DOHH2 (cell line): ENCODE measurements around the gene ADAMTS9.

Experiments used
- H3F3A ChIP-seq: fragments of 200-600 bp; sonication (generic), shearing (Covaris generic); 2 replicates; pipeline ENCODE4 v1.6.0; 2016; ENCODE audit warnings: antibody characterized with exemption, mild to moderate bottlenecking; ENCODE audit not compliant: control insufficient read depth, insufficient read depth
- H3K27ac ChIP-seq: fragments of 200-600 bp; sonication (generic); 2 replicates; pipeline ENCODE4 v1.5.1; 2014; ENCODE audit warnings: low read depth, mild to moderate bottlenecking, low read length, moderate library complexity
- H3K27me3 ChIP-seq: fragments of 200-600 bp; sonication (generic); 2 replicates; pipeline ENCODE4 v1.6.1; 2014; ENCODE audit warnings: mild to moderate bottlenecking, low read length, mixed read lengths; ENCODE audit not compliant: control insufficient read depth
- H3K36me3 ChIP-seq: fragments of 200-600 bp; sonication (generic); 2 replicates; pipeline ENCODE4 v1.6.1; 2014; ENCODE audit warnings: mild to moderate bottlenecking, low read length, moderate library complexity, mixed read lengths; ENCODE audit not compliant: control insufficient read depth
- H3K4me1 ChIP-seq: fragments of 200-600 bp; sonication (generic); 2 replicates; pipeline ENCODE4 v1.6.1; 2014; ENCODE audit warnings: mild to moderate bottlenecking, low read length, mixed read lengths; ENCODE audit not compliant: control insufficient read depth
- H3K4me2 ChIP-seq: fragments of 200-600 bp; sonication (generic); 2 replicates; pipeline ENCODE4 v1.6.0; 2014; ENCODE audit warnings: mild to moderate bottlenecking, low read length, moderate library complexity
- H3K4me3 ChIP-seq: fragments of 200-600 bp; sonication (generic); 2 replicates; pipeline ENCODE4 v1.5.1; 2014; ENCODE audit warnings: mild to moderate bottlenecking, low read length, mixed read lengths
- H3K79me2 ChIP-seq: fragments of 200-600 bp; sonication (generic); 2 replicates; pipeline ENCODE4 v1.6.1; 2014; ENCODE audit warnings: mild to moderate bottlenecking, low read length, mixed read lengths; ENCODE audit not compliant: control insufficient read depth
- H3K9me2 ChIP-seq: fragments of 200-600 bp; sonication (generic); replicated peaks from 2 replicates; pipeline ENCODE4 v1.6.1; 2014; ENCODE audit warnings: mild to moderate bottlenecking, low read length, mixed read lengths; ENCODE audit not compliant: control insufficient read depth
- H3K9me3 ChIP-seq: fragments of 200-600 bp; sonication (generic); 2 replicates; pipeline ENCODE4 v1.6.1; 2014; ENCODE audit warnings: antibody characterized with exemption, low read length, mixed read lengths; ENCODE audit not compliant: control insufficient read depth, insufficient read depth
- H4K20me1 ChIP-seq: fragments of 200-600 bp; sonication (generic); 2 replicates; pipeline ENCODE4 v1.6.0; 2014; ENCODE audit warnings: low read depth, mild to moderate bottlenecking, antibody characterized with exemption, low read length, moderate library complexity; ENCODE audit not compliant: control insufficient read depth, insufficient read depth
- EZH2phosphoT487 ChIP-seq: fragments of 200-600 bp; sonication (generic); IDR thresholded peaks from 2 replicates; pipeline ENCODE4 v1.6.1; 2017; ENCODE audit warnings: borderline replicate concordance, mild to moderate bottlenecking, antibody characterized with exemption, low read length, moderate library complexity, mixed read lengths
- TF ChIP-seq, protein P1 (sequence below): fragments of 200-600 bp; sonication (generic); IDR thresholded peaks from one replicate; pipeline ENCODE4 v1.5.1; 2014; ENCODE audit warnings: antibody characterized with exemption, mild to moderate bottlenecking, low read depth, low read length; ENCODE audit not compliant: poor library complexity, severe bottlenecking

Gene ADAMTS9

DNA sequence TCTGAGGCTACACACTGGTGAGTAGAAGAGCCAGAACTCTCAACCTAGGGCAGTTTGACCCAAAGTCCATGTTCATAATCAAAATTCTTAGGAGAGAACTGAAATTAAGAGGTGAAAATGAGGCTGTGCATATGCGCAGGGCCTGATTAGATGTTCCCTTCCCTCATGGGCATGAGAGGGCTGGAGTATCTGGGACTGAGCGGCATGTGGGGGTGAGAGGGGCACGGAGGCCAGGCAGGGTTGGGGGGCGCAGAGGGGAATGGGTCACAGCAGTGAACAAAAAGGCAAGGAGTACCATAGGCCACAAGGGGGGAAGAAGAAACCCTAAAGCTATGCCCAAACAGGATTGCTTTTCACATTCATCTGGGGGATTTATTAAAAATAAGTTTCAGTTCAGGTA lies 31.3 kb downstream of the ADAMTS9 start:
- no peaks in the 10 kb centered on the region for H3K9me2 ChIP-seq
- H3K27me3 ChIP-seq = no peaks in the 10 kb centered on the region
- no peaks in the 10 kb centered on the region for H4K20me1 ChIP-seq
- H3K4me2 ChIP-seq = no peak overlapping the region
- H3K4me3 ChIP-seq = no peak overlapping the region
- no peak for TF ChIP-seq EZH2phosphoT487
- TF ChIP-seq, protein P1, sequence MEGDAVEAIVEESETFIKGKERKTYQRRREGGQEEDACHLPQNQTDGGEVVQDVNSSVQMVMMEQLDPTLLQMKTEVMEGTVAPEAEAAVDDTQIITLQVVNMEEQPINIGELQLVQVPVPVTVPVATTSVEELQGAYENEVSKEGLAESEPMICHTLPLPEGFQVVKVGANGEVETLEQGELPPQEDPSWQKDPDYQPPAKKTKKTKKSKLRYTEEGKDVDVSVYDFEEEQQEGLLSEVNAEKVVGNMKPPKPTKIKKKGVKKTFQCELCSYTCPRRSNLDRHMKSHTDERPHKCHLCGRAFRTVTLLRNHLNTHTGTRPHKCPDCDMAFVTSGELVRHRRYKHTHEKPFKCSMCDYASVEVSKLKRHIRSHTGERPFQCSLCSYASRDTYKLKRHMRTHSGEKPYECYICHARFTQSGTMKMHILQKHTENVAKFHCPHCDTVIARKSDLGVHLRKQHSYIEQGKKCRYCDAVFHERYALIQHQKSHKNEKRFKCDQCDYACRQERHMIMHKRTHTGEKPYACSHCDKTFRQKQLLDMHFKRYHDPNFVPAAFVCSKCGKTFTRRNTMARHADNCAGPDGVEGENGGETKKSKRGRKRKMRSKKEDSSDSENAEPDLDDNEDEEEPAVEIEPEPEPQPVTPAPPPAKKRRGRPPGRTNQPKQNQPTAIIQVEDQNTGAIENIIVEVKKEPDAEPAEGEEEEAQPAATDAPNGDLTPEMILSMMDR = no peak
- no peaks in the 10 kb centered on the region for H3K79me2 ChIP-seq
- no peak overlapping the region for H3K27ac ChIP-seq
- H3K4me1 ChIP-seq = no peaks in the 10 kb centered on the region
- no peaks in the 10 kb centered on the region for H3K36me3 ChIP-seq
- no peaks in the 10 kb centered on the region for H3K9me3 ChIP-seq
- H3F3A ChIP-seq = no peaks in the 10 kb centered on the region

DNA sequence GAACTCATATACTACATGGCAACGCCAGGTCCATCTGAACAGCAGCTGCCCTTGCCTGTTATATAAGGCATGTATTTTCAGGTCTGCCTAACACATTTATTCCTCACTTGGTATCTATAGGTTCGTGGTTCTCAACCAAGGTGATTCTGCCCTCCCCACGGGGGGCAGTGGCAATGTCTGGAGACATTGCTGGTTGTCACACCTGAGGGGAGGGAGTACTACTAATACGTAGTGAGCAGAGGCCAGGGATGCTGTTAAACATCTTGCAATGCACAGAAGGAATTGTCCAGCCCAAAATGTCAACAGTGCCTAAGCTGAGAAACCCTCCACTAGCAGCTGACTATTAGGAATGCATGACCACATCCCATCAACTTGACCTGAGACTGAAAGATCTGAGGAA lies 32.6 kb downstream of the ADAMTS9 start:
- H3K4me3 ChIP-seq = no peak overlapping the region
- H3K4me2 ChIP-seq = no peak overlapping the region
- H3K27me3 ChIP-seq = no peaks in the 10 kb centered on the region
- H3K4me1 ChIP-seq = no peaks in the 10 kb centered on the region
- H3K9me2 ChIP-seq = no peaks in the 10 kb centered on the region
- H3K36me3 ChIP-seq = no peaks in the 10 kb centered on the region
- H3K9me3 ChIP-seq = no peaks in the 10 kb centered on the region
- no peaks in the 10 kb centered on the region for H4K20me1 ChIP-seq
- no peaks in the 10 kb centered on the region for H3F3A ChIP-seq
- TF ChIP-seq, protein P1 = no peak
- TF ChIP-seq EZH2phosphoT487 = no peak
- no peak overlapping the region for H3K27ac ChIP-seq
- no peaks in the 10 kb centered on the region for H3K79me2 ChIP-seq

DNA sequence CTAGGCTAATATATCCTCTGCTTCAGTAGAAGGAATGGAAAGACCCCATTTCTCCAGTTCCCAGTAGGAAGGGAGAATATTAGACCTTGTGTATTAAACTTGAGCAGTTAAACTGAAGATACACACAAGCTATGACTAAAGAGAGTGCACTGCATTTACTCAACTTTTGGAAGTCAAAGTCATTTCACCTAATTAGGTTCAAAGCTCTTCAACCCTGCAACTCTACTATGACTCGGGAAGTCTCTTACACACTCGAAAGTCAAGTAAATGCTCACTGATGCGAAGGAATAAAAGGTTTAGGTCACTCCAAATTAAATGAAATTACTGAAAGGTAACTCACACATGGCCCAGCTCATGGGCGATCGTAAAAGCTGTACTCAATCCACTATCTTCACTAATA lies 33.8 kb downstream of the ADAMTS9 start:
- Histone ChIP-seq H3K4me2 (no peak overlapping the region), H3K9me2 (no peaks in the 10 kb centered on the region), H3F3A (no peaks in the 10 kb centered on the region), H3K27ac (no peak overlapping the region), H3K36me3 (no peaks in the 10 kb centered on the region), H3K27me3 (no peaks in the 10 kb centered on the region), H4K20me1 (no peaks in the 10 kb centered on the region), H3K4me1 (no peaks in the 10 kb centered on the region), H3K9me3 (no peaks in the 10 kb centered on the region), H3K4me3 (no peak overlapping the region), H3K79me2 (no peaks in the 10 kb centered on the region)
- TF ChIP-seq, protein P1 = no peak
- no peak for TF ChIP-seq EZH2phosphoT487

DNA sequence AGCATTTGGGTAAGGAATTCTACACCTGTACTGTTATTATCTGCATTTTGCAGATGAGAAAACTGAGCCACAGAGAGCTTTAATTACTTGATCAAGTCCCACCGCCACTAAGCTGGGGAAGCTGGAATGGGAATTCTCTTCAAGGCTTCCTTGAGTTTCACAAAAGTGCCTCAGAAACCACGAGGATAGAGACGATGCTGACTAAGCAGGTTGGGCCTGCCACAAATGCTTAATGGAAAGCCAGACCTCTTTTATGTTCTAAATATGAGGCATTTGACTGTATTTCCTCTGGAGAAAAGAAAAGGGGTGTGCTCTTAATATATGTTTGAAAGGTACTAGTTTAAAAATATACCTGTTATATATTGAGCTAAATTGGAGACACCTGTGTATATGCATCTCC lies 34.7 kb downstream of the ADAMTS9 start:
- Histone ChIP-seq H3K4me2 (no peak overlapping the region), H3K9me2 (no peaks in the 10 kb centered on the region), H3F3A (no peaks in the 10 kb centered on the region), H3K27ac (no peak overlapping the region), H3K27me3 (no peaks in the 10 kb centered on the region), H3K4me1 (no peaks in the 10 kb centered on the region), H3K36me3 (no peaks in the 10 kb centered on the region), H3K4me3 (no peak overlapping the region), H4K20me1 (no peaks in the 10 kb centered on the region), H3K9me3 (no peaks in the 10 kb centered on the region), H3K79me2 (no peaks in the 10 kb centered on the region)
- TF ChIP-seq, protein P1 = no peak
- no peak for TF ChIP-seq EZH2phosphoT487
